ENCODE results near the gene CDH4. TPM values are rescaled to one million over a fixed set of nuclear protein-coding genes. Genes with fewer than 3 reads are reported as not detected.

The CDH4 gene
- total RNA-seq, 1 donor from 2014 or later, result 8.3 TPM

DNA sequence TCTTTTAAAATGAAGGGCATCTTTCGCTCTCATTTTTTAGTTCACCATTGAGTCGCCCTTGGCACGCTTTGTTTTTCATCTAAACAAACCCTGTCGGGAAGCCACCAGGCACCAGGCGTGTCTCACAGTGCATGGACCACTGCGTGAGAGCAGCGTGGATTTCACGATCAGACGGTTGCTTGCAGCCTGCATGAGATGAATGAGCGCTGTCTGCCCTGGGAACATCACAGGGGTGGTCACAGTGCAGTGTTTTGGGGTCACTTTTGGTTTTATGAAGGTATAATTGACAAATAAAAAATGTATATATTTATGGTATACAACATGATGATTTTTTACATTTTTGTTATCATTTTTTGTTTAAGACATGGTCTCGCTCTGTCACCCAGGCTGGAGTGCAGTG lies 61.3 kb downstream of the CDH4 start:
- no peaks in the 10 kb centered on the region for H3K36me3 Mint-ChIP-seq
- H3K4me1 Mint-ChIP-seq (ENCODE audit: unreplicated experiment), result peaks cover 17% of the 10 kb centered on the region
- H3K27ac Mint-ChIP-seq, result no peak overlapping the region
- no peak for DNase-seq (ENCODE audit: extremely low spot score, unreplicated experiment)
- H3K4me3 Mint-ChIP-seq, result no peak overlapping the region
- peaks cover 11% of the 10 kb centered on the region for H3K27me3 Mint-ChIP-seq
- TF ChIP-seq, protein P1, sequence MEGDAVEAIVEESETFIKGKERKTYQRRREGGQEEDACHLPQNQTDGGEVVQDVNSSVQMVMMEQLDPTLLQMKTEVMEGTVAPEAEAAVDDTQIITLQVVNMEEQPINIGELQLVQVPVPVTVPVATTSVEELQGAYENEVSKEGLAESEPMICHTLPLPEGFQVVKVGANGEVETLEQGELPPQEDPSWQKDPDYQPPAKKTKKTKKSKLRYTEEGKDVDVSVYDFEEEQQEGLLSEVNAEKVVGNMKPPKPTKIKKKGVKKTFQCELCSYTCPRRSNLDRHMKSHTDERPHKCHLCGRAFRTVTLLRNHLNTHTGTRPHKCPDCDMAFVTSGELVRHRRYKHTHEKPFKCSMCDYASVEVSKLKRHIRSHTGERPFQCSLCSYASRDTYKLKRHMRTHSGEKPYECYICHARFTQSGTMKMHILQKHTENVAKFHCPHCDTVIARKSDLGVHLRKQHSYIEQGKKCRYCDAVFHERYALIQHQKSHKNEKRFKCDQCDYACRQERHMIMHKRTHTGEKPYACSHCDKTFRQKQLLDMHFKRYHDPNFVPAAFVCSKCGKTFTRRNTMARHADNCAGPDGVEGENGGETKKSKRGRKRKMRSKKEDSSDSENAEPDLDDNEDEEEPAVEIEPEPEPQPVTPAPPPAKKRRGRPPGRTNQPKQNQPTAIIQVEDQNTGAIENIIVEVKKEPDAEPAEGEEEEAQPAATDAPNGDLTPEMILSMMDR (conservative IDR thresholded peaks at IDR 0.05), result no peak
- H3K9me3 Mint-ChIP-seq, result no peaks in the 10 kb centered on the region

DNA sequence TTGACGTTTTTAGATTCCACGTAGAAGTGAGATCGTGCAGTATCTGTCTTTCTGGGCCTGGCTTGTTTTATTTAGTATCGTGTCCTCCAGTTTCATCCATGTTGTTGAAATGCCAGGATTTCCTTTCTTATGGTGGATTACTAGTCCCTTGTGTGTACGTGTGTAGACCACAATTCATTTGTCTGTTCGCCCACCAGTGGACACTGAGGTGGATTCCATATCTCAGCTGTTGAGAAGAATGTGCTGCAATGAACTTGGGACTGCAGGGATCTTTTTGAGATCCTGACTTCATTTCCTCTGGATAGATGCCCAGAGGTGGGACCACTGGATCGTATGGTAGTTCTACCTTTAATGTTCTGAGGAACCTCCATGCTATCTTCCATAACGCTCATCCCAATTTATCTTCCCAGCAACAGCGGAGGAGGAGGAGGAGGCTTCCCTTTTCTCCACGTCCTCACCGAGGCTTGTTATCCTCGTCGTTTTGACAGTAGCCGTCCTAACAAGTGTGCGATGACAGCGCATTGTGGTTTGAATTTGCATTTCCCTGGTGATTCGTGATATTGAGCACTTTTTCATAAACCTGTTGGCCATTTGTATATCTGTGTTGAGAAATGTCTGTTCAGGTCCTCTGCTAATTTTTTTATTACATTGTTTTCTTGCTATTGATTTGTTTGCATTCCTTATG lies 62.4 kb downstream of the CDH4 start:
- H3K4me1 Mint-ChIP-seq (ENCODE audit: unreplicated experiment), result peaks cover 9% of the 10 kb centered on the region
- no peaks in the 10 kb centered on the region for H3K9me3 Mint-ChIP-seq
- TF ChIP-seq, protein P1 (conservative IDR thresholded peaks at IDR 0.05), result no peak
- H3K27ac Mint-ChIP-seq, result no peak overlapping the region
- DNase-seq (ENCODE audit: extremely low spot score, unreplicated experiment), result no peak
- no peaks in the 10 kb centered on the region for H3K36me3 Mint-ChIP-seq
- H3K27me3 Mint-ChIP-seq, result peaks cover 14% of the 10 kb centered on the region
- no peak overlapping the region for H3K4me3 Mint-ChIP-seq

- TF ChIP-seq, protein P1 (conservative IDR thresholded peaks at IDR 0.05), result no peak
- Mint-ChIP-seq H3K27ac (no peak overlapping the region), H3K4me3 (no peak overlapping the region), H3K9me3 (no peaks in the 10 kb centered on the region), H3K27me3 (peaks cover 14% of the 10 kb centered on the region), H3K36me3 (no peaks in the 10 kb centered on the region), H3K4me1 (ENCODE audit: unreplicated experiment) (peaks cover 7% of the 10 kb centered on the region)
- no peak for DNase-seq (ENCODE audit: extremely low spot score, unreplicated experiment)
Observed at GRCh38 chr20:61315319-61315718, 63.3 kb downstream of the CDH4 start.

- Mint-ChIP-seq H3K4me1 (ENCODE audit: unreplicated experiment) (peaks cover 7% of the 10 kb centered on the region), H3K4me3 (no peak overlapping the region), H3K27me3 (peaks cover 14% of the 10 kb centered on the region), H3K27ac (no peak overlapping the region), H3K36me3 (no peaks in the 10 kb centered on the region), H3K9me3 (no peaks in the 10 kb centered on the region)
- TF ChIP-seq, protein P1 (conservative IDR thresholded peaks at IDR 0.05), result no peak
- no peak for DNase-seq (ENCODE audit: extremely low spot score, unreplicated experiment)
Observed at GRCh38 chr20:61316346-61316745, 64.3 kb downstream of the CDH4 start.

DNA sequence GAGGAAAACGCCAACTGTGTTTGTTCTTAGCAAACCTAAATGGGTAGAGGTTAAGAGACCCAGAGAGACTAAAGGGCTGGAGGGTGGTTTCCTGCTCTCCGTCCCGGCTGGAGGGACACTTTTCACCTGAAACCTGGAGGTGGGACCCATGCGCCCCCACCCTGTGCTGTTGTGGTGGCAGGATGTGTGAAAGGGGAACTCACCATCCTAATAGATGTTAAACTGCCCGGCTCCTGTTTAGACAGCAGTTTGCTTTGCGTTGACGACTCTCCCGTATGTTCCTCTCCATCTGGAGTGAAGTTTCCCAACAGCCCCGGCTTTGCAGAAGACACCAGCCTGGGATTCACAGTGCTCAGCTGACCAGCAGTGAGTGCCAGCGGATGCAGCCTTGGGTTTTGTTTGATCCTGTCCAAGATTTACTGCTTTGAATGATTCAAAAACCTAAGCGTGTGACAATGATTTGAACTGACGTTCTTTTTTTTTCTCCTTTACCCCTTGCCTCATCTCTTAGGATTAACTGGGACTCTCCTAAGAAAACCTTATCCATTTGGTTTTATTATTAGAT lies 66.0 kb downstream of the CDH4 start:
- no peak for DNase-seq (ENCODE audit: extremely low spot score, unreplicated experiment)
- Mint-ChIP-seq H3K4me3 (no peak overlapping the region), H3K9me3 (no peaks in the 10 kb centered on the region), H3K36me3 (no peaks in the 10 kb centered on the region), H3K4me1 (ENCODE audit: unreplicated experiment) (peaks cover 7% of the 10 kb centered on the region), H3K27me3 (peaks cover 11% of the 10 kb centered on the region), H3K27ac (no peak overlapping the region)
- TF ChIP-seq, protein P1 (conservative IDR thresholded peaks at IDR 0.05), result no peak
